HFFc6 (cell line): ENCODE measurements around the gene RNASE4. TPM values are rescaled to one million over a fixed set of nuclear protein-coding genes. Genes with fewer than 3 reads are reported as not detected.
"Not testable (repeated sequence)": the region's sequence is repeated elsewhere in the genome, so short reads cannot be mapped to it uniquely, and the experiment has no call there.

Source experiments
- DNase-seq: peaks from one replicate; pipeline ENCODE4 v3.0.0-alpha.2; 2018
- H3K27ac Mint-ChIP-seq: 2 replicates; pipeline ENCODE4 v1.8.0; 2020; ENCODE audit warnings: mild to moderate bottlenecking, mixed read lengths
- H3K27me3 Mint-ChIP-seq: 2 replicates; pipeline ENCODE4 v1.8.0; 2021; ENCODE audit warnings: mild to moderate bottlenecking, moderate library complexity, mixed read lengths; ENCODE audit not compliant: insufficient read depth
- H3K36me3 Mint-ChIP-seq: 2 replicates; pipeline ENCODE4 v1.8.0; 2021; ENCODE audit warnings: low read depth, mixed read lengths
- H3K4me1 Mint-ChIP-seq: 2 replicates; pipeline ENCODE4 v1.8.0; 2020; ENCODE audit warnings: low read depth, mixed read lengths
- H3K4me3 Mint-ChIP-seq: 2 replicates; pipeline ENCODE4 v1.8.0; 2020; ENCODE audit warnings: mild to moderate bottlenecking, moderate library complexity, mixed read lengths
- H3K9me3 Mint-ChIP-seq: 2 replicates; pipeline ENCODE4 v1.8.0; 2020; ENCODE audit warnings: mild to moderate bottlenecking, mixed read lengths
- CTCF ChIP-seq: fragments of 200-600 bp; sonication (generic); IDR thresholded peaks from 2 replicates; pipeline ENCODE4 v1.5.0; 2021; ENCODE audit warnings: antibody characterized with exemption, mild to moderate bottlenecking
- total RNA-seq, 6 experiments: library from RNA; stranded (reverse); fragmentation: NEBNext Ultra II Directional; extraction: Animal tissue kit (Norgen Biotek cat#: 25700); gene quantifications; 2 replicates in 1 of 6; 3 replicates in 5 of 6; pipeline ENCODE4 v1.2.3, GENCODE V29; 2021

Gene RNASE4
- total RNA-seq, 6 experiments from 2014 or later = 2.8 to 6.9 (median 5.3) TPM

GRCh38 chr14:20720741-20721140 lies 36.4 kb downstream of the RNASE4 start:
- H3K27me3 Mint-ChIP-seq = peaks cover 25% of the 10 kb centered on the region

GRCh38 chr14:20722016-20722415 lies 37.7 kb downstream of the RNASE4 start:
- H3K4me1 Mint-ChIP-seq = no peaks in the 10 kb centered on the region

More at GRCh38 chr14:20720741-20721140, 36.4 kb downstream of the RNASE4 start:
- H3K9me3 Mint-ChIP-seq = no peaks in the 10 kb centered on the region
- H3K27ac Mint-ChIP-seq = no peak overlapping the region
- H3K36me3 Mint-ChIP-seq = no peaks in the 10 kb centered on the region
- no peak for TF ChIP-seq CTCF
- no peak for DNase-seq
- H3K4me3 Mint-ChIP-seq = no peak overlapping the region
- no peaks in the 10 kb centered on the region for H3K4me1 Mint-ChIP-seq

GRCh38 chr14:20723488-20723887 lies 39.1 kb downstream of the RNASE4 start:
- H3K4me1 Mint-ChIP-seq = no peaks in the 10 kb centered on the region
- H3K27me3 Mint-ChIP-seq = peaks cover 25% of the 10 kb centered on the region
- no peak for DNase-seq
- no peak overlapping the region for H3K27ac Mint-ChIP-seq
- no peak for TF ChIP-seq CTCF
- no peak overlapping the region for H3K4me3 Mint-ChIP-seq
- H3K36me3 Mint-ChIP-seq = no peaks in the 10 kb centered on the region
- no peaks in the 10 kb centered on the region for H3K9me3 Mint-ChIP-seq

More at GRCh38 chr14:20722016-20722415, 37.7 kb downstream of the RNASE4 start:
- no peaks in the 10 kb centered on the region for H3K9me3 Mint-ChIP-seq
- H3K36me3 Mint-ChIP-seq = no peaks in the 10 kb centered on the region
- peaks cover 25% of the 10 kb centered on the region for H3K27me3 Mint-ChIP-seq
- no peak overlapping the region for H3K27ac Mint-ChIP-seq
- no peak for DNase-seq
- TF ChIP-seq CTCF = no peak
- no peak overlapping the region for H3K4me3 Mint-ChIP-seq

GRCh38 chr14:20726121-20726520 lies 41.8 kb downstream of the RNASE4 start:
- not testable (repeated sequence) for H3K27ac Mint-ChIP-seq, H3K4me3 Mint-ChIP-seq, DNase-seq, H3K4me1 Mint-ChIP-seq, H3K9me3 Mint-ChIP-seq, H3K36me3 Mint-ChIP-seq
- H3K27me3 Mint-ChIP-seq = peaks cover 21% of the 10 kb centered on the region

GRCh38 chr14:20726531-20726930 lies 42.2 kb downstream of the RNASE4 start:
- Mint-ChIP-seq H3K36me3 (no peaks in the 10 kb centered on the region), H3K4me1 (no peaks in the 10 kb centered on the region), H3K27ac (no peak overlapping the region), H3K9me3 (no peaks in the 10 kb centered on the region), H3K4me3 (no peak overlapping the region), H3K27me3 (peaks cover 17% of the 10 kb centered on the region)
- TF ChIP-seq CTCF = no peak
- DNase-seq = no peak

GRCh38 chr14:20730891-20731290 lies 46.5 kb downstream of the RNASE4 start:
- no peaks in the 10 kb centered on the region for H3K36me3 Mint-ChIP-seq
- H3K27ac Mint-ChIP-seq = no peak overlapping the region
- peaks cover 3% of the 10 kb centered on the region; the same call in 1 of the 2 replicates for H3K27me3 Mint-ChIP-seq
- no peaks in the 10 kb centered on the region for H3K4me1 Mint-ChIP-seq
- H3K9me3 Mint-ChIP-seq = no peaks in the 10 kb centered on the region
- no peak overlapping the region for H3K4me3 Mint-ChIP-seq
- TF ChIP-seq CTCF = no peak
- no peak for DNase-seq
